IMR-90 (cell line): ENCODE data around the gene TRAF1. TPM values are rescaled to one million over a fixed set of nuclear protein-coding genes. Genes with fewer than 3 reads are reported as not detected.
"Not testable (repeated sequence)": the region's sequence is repeated elsewhere in the genome, so short reads cannot be mapped to it uniquely, and the experiment has no call there.

Source experiments
- ATAC-seq: fragments of 200-7000 bp; cut with Tn5 transposase; 2 replicates; pipeline ENCODE4 v1.9.1; 2020; ENCODE audit warnings: low read depth, mild to moderate bottlenecking, moderate library complexity
- BruUV-seq: library from RNA; stranded (reverse); fragments of 400-500 nt; replicated peaks from 2 replicates; lab custom pipeline; 2021; lab: Mats Ljungman, UMichigan
- CTCF ChIA-PET: fragments of 300-600 bp; formaldehyde crosslinking; extraction: SDS; loops from one replicate; lab custom pipeline; 2021; ENCODE audit warnings: antibody characterized with exemption; lab: Yijun Ruan, JAX
- POLR2A ChIA-PET: fragments of 300-600 bp; sonication (Branson Sonifier 250); formaldehyde crosslinking; loops from one replicate; lab custom pipeline; 2022; ENCODE audit warnings: antibody characterized with exemption; ENCODE audit not compliant: unreplicated experiment; lab: Charles Lee
- DNase-seq: peaks from one replicate; pipeline ENCODE4 v3.0.0; 2013
- H2AFZ ChIP-seq: replicated peaks from 2 replicates; pipeline ENCODE3; 2013; ENCODE audit warnings: low read length, mild to moderate bottlenecking; ENCODE audit not compliant: poor library complexity
- H2AK5ac ChIP-seq: 2 replicates; pipeline ENCODE4 v1.6.1; 2013; ENCODE audit warnings: low read depth, low read length, inconsistent platforms
- H2AK9ac ChIP-seq: replicated peaks from 2 replicates; pipeline ENCODE3; 2013; ENCODE audit warnings: mild to moderate bottlenecking, low read depth, low read length, moderate library complexity; ENCODE audit not compliant: poor library complexity
- H2BK120ac ChIP-seq: 2 replicates; pipeline ENCODE4 v1.6.1; 2013; ENCODE audit warnings: low read depth, low read length, inconsistent platforms
- H2BK15ac ChIP-seq: 3 replicates; pipeline ENCODE4 v1.6.1; 2013; ENCODE audit warnings: low read depth, low read length, inconsistent platforms
- H2BK20ac ChIP-seq: 2 replicates; pipeline ENCODE4 v1.6.1; 2013; ENCODE audit warnings: low read depth, mild to moderate bottlenecking, inconsistent platforms, low read length, moderate library complexity
- H2BK5ac ChIP-seq: 2 replicates; pipeline ENCODE4 v1.6.1; 2013; ENCODE audit warnings: mild to moderate bottlenecking, low read depth, low read length, inconsistent platforms; ENCODE audit not compliant: poor library complexity, severe bottlenecking
- H3K14ac ChIP-seq: replicated peaks from 2 replicates; pipeline ENCODE4 v1.6.1; 2013; ENCODE audit warnings: low read depth, low read length, inconsistent platforms
- H3K18ac ChIP-seq: 2 replicates; pipeline ENCODE4 v1.6.1; 2013; ENCODE audit warnings: low read depth, low read length, control low read depth
- H3K23ac ChIP-seq: 2 replicates; pipeline ENCODE4 v1.6.1; 2013; ENCODE audit warnings: low read depth, low read length, inconsistent platforms
- H3K27ac ChIP-seq: 2 replicates; pipeline ENCODE4 v1.5.1; 2013; ENCODE audit warnings: mild to moderate bottlenecking, control low read depth, low read length; ENCODE audit not compliant: insufficient read depth
- H3K27me3 ChIP-seq: 2 replicates; pipeline ENCODE4 v1.6.1; 2013; ENCODE audit warnings: low read length; ENCODE audit not compliant: control insufficient read depth, insufficient read depth
- H3K36me3 ChIP-seq: 2 replicates; pipeline ENCODE4 v1.6.1; 2013; ENCODE audit warnings: low read length, mixed read lengths; ENCODE audit not compliant: control insufficient read depth, insufficient read depth
- H3K4ac ChIP-seq: 2 replicates; pipeline ENCODE4 v1.6.1; 2013; ENCODE audit warnings: low read depth, low read length, inconsistent platforms
- H3K4me1 ChIP-seq: 2 replicates; pipeline ENCODE4 v1.6.1; 2013; ENCODE audit warnings: low read length, mixed read lengths; ENCODE audit not compliant: control insufficient read depth, insufficient read depth
- H3K4me2 ChIP-seq: 2 replicates; pipeline ENCODE4 v1.6.1; 2013; ENCODE audit warnings: low read depth, mild to moderate bottlenecking, control low read depth, low read length, moderate library complexity
- H3K4me3 ChIP-seq: 2 replicates; pipeline ENCODE4 v1.5.1; 2013; ENCODE audit warnings: low read depth, mild to moderate bottlenecking, control low read depth, low read length, moderate library complexity; ENCODE audit not compliant: insufficient read depth
- H3K56ac ChIP-seq: 2 replicates; pipeline ENCODE4 v1.6.1; 2013; ENCODE audit warnings: low read length, inconsistent platforms; ENCODE audit not compliant: insufficient read depth; ENCODE audit errors: extremely low read depth
- H3K79me1 ChIP-seq, 2 experiments: 2 replicates each; pipeline ENCODE4 v1.6.1; 2013; ENCODE audit warnings: low read length in 2 of 2, inconsistent platforms in 1 of 2, low read depth in 1 of 2
- H3K9ac ChIP-seq: 2 replicates; pipeline ENCODE4 v1.6.1; 2013; ENCODE audit warnings: low read depth, low read length, control low read depth
- H3K9me1 ChIP-seq: 2 replicates; pipeline ENCODE4 v1.6.1; 2013; ENCODE audit warnings: low read length, inconsistent platforms; ENCODE audit not compliant: insufficient read depth
- H3K9me3 ChIP-seq: 2 replicates; pipeline ENCODE4 v1.6.1; 2013; ENCODE audit warnings: low read length; ENCODE audit not compliant: control insufficient read depth, insufficient read depth
- H4K20me1 ChIP-seq: 2 replicates; pipeline ENCODE4 v1.6.1; 2013; ENCODE audit warnings: low read length, inconsistent platforms; ENCODE audit not compliant: insufficient read depth
- H4K5ac ChIP-seq: 2 replicates; pipeline ENCODE4 v1.6.1; 2013; ENCODE audit warnings: mild to moderate bottlenecking, low read depth, low read length, control low read depth
- H4K8ac ChIP-seq, 2 experiments: 2 replicates each; pipeline ENCODE4 v1.6.1; 2013; ENCODE audit warnings: low read depth in 2 of 2, low read length in 2 of 2, control low read depth in 1 of 2, inconsistent platforms in 1 of 2
- H4K91ac ChIP-seq: 2 replicates; pipeline ENCODE4 v1.6.1; 2013; ENCODE audit warnings: low read depth, low read length, inconsistent platforms; ENCODE audit not compliant: insufficient read depth
- FOS ChIP-seq: fragments of 150-350 bp; IDR thresholded peaks from 2 replicates; pipeline ENCODE4 v1.6.1; 2016; ENCODE audit warnings: low read depth, low read length
- MAFK ChIP-seq: IDR thresholded peaks from 2 replicates; pipeline ENCODE4 v1.6.1; 2012; ENCODE audit warnings: low read depth, low read length, improper control_type of control experiment
- POLR2A ChIP-seq: IDR thresholded peaks from 2 replicates; pipeline ENCODE4 v1.6.1; 2012; ENCODE audit warnings: mild to moderate bottlenecking, low read depth, low read length
- RCOR1 ChIP-seq: IDR thresholded peaks from 2 replicates; pipeline ENCODE4 v1.6.1; 2012; ENCODE audit warnings: mild to moderate bottlenecking, low read length, improper control_type of control experiment; ENCODE audit not compliant: insufficient replicate concordance
- RFX5 ChIP-seq: IDR thresholded peaks from 2 replicates; pipeline ENCODE4 v1.8.0; 2012; ENCODE audit warnings: low read depth, mild to moderate bottlenecking, low read length, moderate library complexity
- SMC3 ChIP-seq: fragments of 150-350 bp; IDR thresholded peaks from 2 replicates; pipeline ENCODE4 v1.6.1; 2016; ENCODE audit warnings: low read depth, mild to moderate bottlenecking, antibody characterized with exemption, low read length, moderate library complexity
- WGBS, 2 experiments: methylation state at CpG; one replicate each; pipeline versions ENCODE4 v1.1.5 to v1.1.7; 2013; ENCODE audit warnings: missing lambda C conversion rate in 2 of 2; ENCODE audit not compliant: insufficient read length in 1 of 2; ENCODE audit errors: extremely low coverage in 2 of 2; 5-methylcytosine and 5-hydroxymethylcytosine counted together
- dilution Hi-C: fragments of 300-500 bp; cut with HindIII; formaldehyde crosslinking; loops from one replicate; pipeline ENCODE4 v1.14.3; 2018; ENCODE audit warnings: low sequenced_read_pairs; ENCODE audit not compliant: unreplicated experiment
- in situ Hi-C: fragments of 300-500 bp; cut with MboI; formaldehyde crosslinking; loops from 3 replicates; pipeline ENCODE4 v1.14.3; 2019; ENCODE audit warnings: low sequenced_read_pairs, inconsistent platforms, mixed read lengths
- intact Hi-C: fragments of 100-400 bp; cut with micrococcal nuclease; formaldehyde crosslinking; loops from 2 replicates; pipeline ENCODE4 v1.10.0; 2022
- polyA plus RNA-seq, 3 experiments: library from polyadenylated mRNA; depleted of rRNA; stranded (reverse); fragments of >200 nt; gene quantifications; 2 replicates each; pipeline ENCODE4 v1.2.3, GENCODE V29; 2012; ENCODE audit warnings: low replicate concordance in 1 of 3
- total RNA-seq: library from RNA; depleted of rRNA; stranded (reverse); fragments of >200 nt; gene quantifications from 2 replicates; pipeline ENCODE4 v1.2.3, GENCODE V29; 2012

TRAF1 gene
- total and polyA plus RNA-seq, 2 of the 4 experiments (the other 2 are of a cell fraction): 3.9 to 4.1 TPM

DNA sequence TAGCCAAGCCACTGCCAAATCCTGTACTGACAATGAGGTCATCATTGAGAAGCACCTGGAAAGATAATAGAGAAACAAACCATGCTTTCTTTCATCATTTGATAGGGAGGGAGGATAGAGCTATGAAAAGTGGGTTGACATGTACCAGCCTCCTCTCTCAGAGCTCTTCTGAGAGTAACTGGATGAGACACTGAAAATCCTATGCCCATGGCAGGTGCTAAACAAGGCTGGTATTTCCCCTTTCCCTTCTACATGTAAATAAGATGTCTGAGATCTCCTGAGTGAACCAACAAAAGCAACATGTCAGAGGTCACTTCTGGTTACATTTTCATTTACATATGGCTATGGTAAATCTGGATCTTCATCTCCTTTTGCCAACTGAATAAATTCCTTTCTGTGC lies 45.3 kb upstream of the TRAF1 start:
- POLR2A ChIA-PET: no interaction called here

DNA sequence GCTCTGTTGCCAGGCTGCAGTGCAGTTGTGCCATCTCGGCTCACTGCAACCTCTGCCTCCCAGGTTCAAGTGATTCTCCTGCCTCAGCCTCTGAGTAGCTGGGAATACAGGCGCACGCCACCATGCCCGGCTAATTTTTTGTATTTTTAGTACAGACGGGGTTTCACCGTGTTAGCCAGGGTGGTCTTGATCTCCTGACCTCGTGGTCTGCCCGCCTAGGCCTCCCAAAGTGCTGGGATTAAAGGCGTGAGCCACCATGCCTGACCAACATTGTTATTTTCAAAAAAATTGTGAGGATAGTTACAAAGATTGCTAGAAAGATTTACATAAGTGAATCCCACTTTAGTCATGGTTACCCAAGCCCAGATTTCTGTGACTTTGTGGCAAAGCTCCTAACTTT lies 44.9 kb upstream of the TRAF1 start:
- H2BK5ac ChIP-seq, H3K4me1 ChIP-seq, POLR2A ChIA-PET, H3K9me1 ChIP-seq, H2BK15ac ChIP-seq, H3K79me1 ChIP-seq, H3K18ac ChIP-seq, H3K9ac ChIP-seq, in situ Hi-C loops, H2AK5ac ChIP-seq, H3K4me2 ChIP-seq, H2AK9ac ChIP-seq, H4K20me1 ChIP-seq, dilution Hi-C loops, H2BK120ac ChIP-seq, ATAC-seq, H3K4me3 ChIP-seq, H2BK20ac ChIP-seq, H3K56ac ChIP-seq, H3K14ac ChIP-seq, H3K27ac ChIP-seq, H2AFZ ChIP-seq, CTCF ChIA-PET, H3K27me3 ChIP-seq, H3K23ac ChIP-seq, H3K4ac ChIP-seq, H4K8ac ChIP-seq, H3K9me3 ChIP-seq, H4K91ac ChIP-seq, BruUV-seq, H4K5ac ChIP-seq, DNase-seq, H3K36me3 ChIP-seq: not testable (repeated sequence)
- WGBS, 2 experiments: 100% methylated on average over 1 of the region's 9 CpGs; no CpG with 5 or more reads in 1 of the 2 experiments
- intact Hi-C loops: loop anchor here (5.0 kb wide), 1 partner anchor 214 kb away; no protein-coding TSS in a partner anchor

More for the DNA sequence above, 45.3 kb upstream of the TRAF1 start:
- dilution Hi-C loops: no loop called here
- Histone ChIP-seq H2AK5ac (no peak overlapping the region), H3K9ac (no peak overlapping the region), H2BK15ac (no peak overlapping the region), H3K14ac (no peak overlapping the region), H4K5ac (no peak overlapping the region), H4K20me1 (no peaks in the 10 kb centered on the region), H3K4me3 (no peak overlapping the region), H3K4ac (no peak overlapping the region), H4K91ac (no peak overlapping the region; the same call in 1 of the 2 replicates), H3K4me2 (no peak overlapping the region), H3K27me3 (no peaks in the 10 kb centered on the region), H3K23ac (no peak overlapping the region), H2BK120ac (no peak overlapping the region; the same call in 1 of the 2 replicates), H2AFZ (no peak overlapping the region), H2AK9ac (no peak overlapping the region), H3K27ac (no peak overlapping the region), H3K9me3 (no peaks in the 10 kb centered on the region), H3K36me3 (no peaks in the 10 kb centered on the region), H3K18ac (no peak overlapping the region), H2BK5ac (no peak overlapping the region), H3K56ac (no peak overlapping the region), H3K79me1 (no peaks in the 10 kb centered on the region), H4K8ac (no peak overlapping the region), H3K4me1 (peaks cover 5% of the 10 kb centered on the region), H3K9me1 (peaks cover 2% of the 10 kb centered on the region; the same call in 1 of the 2 replicates), H2BK20ac (no peak overlapping the region)
- in situ Hi-C loops: no loop called here
- TF ChIP-seq SMC3 (no peak), MAFK (no peak), RFX5 (no peak), FOS (no peak), POLR2A (no peak), RCOR1 (no peak)
- ATAC-seq (no peak), DNase-seq (no peak)
- no TSS peak for BruUV-seq
- intact Hi-C loops: loop anchor here (5.0 kb wide), 1 partner anchor 215 kb away; no protein-coding TSS in a partner anchor
- CTCF ChIA-PET: no interaction called here
